ENCODE data around the gene BCL6. TPM values are rescaled to one million over a fixed set of nuclear protein-coding genes. Genes with fewer than 3 reads are reported as not detected.

Gene BCL6
- total RNA-seq, 1 donor from 2014 or later = 123 TPM

GRCh38 chr3:187769771-187770170 lies 24.5 kb upstream of the BCL6 start:
- DNase-seq (no peak), ATAC-seq (no peak)
- Histone ChIP-seq H3K4me1 (peaks cover 9% of the 10 kb centered on the region), H3K27me3 (ENCODE audit: low read depth) (no peaks in the 10 kb centered on the region), H3K36me3 (no peaks in the 10 kb centered on the region), H3K4me3 (no peak overlapping the region), H3K9me3 (no peaks in the 10 kb centered on the region), H3K27ac (no peak overlapping the region)
- intact Hi-C loops (cut with DNase I) = no loop called here
- no peak for TF ChIP-seq CTCF (IDR thresholded peaks at IDR 0.05)

GRCh38 chr3:187767266-187768012 lies 22.2 kb upstream of the BCL6 start:
- intact Hi-C loops (cut with DNase I) = no loop called here
- no peak overlapping the region for H3K27ac ChIP-seq
- no peaks in the 10 kb centered on the region for H3K4me1 ChIP-seq
- TF ChIP-seq CTCF (IDR thresholded peaks at IDR 0.05) = no peak
- ATAC-seq = no peak
- DNase-seq = no peak
- H3K27me3 ChIP-seq (ENCODE audit: low read depth) = no peaks in the 10 kb centered on the region
- no peaks in the 10 kb centered on the region for H3K9me3 ChIP-seq
- no peak overlapping the region for H3K4me3 ChIP-seq
- H3K36me3 ChIP-seq = no peaks in the 10 kb centered on the region

GRCh38 chr3:187765342-187765741 lies 20.1 kb upstream of the BCL6 start:
- ATAC-seq (no peak), DNase-seq (no peak)
- H3K36me3 ChIP-seq = no peaks in the 10 kb centered on the region
- no peak for TF ChIP-seq CTCF (IDR thresholded peaks at IDR 0.05)
- no peak overlapping the region for H3K4me3 ChIP-seq
- intact Hi-C loops (cut with DNase I) = no loop called here
- no peaks in the 10 kb centered on the region for H3K27me3 ChIP-seq (ENCODE audit: low read depth)
- no peak overlapping the region for H3K27ac ChIP-seq
- no peaks in the 10 kb centered on the region for H3K9me3 ChIP-seq
- no peaks in the 10 kb centered on the region for H3K4me1 ChIP-seq

- H3K27me3 ChIP-seq (ENCODE audit: low read depth) = no peaks in the 10 kb centered on the region
- H3K4me3 ChIP-seq = no peak overlapping the region
- no peak overlapping the region for H3K27ac ChIP-seq
- H3K36me3 ChIP-seq = no peaks in the 10 kb centered on the region
- TF ChIP-seq CTCF (IDR thresholded peaks at IDR 0.05) = no peak
- no peaks in the 10 kb centered on the region for H3K4me1 ChIP-seq
- intact Hi-C loops (cut with DNase I) = no loop called here
- ATAC-seq = no peak
- DNase-seq = no peak
- H3K9me3 ChIP-seq = no peaks in the 10 kb centered on the region
Measured at GRCh38 chr3:187763850-187764648, 18.8 kb upstream of the BCL6 start.

GRCh38 chr3:187762792-187763191 lies 17.5 kb upstream of the BCL6 start:
- Histone ChIP-seq H3K36me3 (no peaks in the 10 kb centered on the region), H3K27me3 (ENCODE audit: low read depth) (no peaks in the 10 kb centered on the region), H3K9me3 (no peaks in the 10 kb centered on the region), H3K27ac (no peak overlapping the region), H3K4me3 (no peak overlapping the region), H3K4me1 (no peaks in the 10 kb centered on the region)
- DNase-seq (no peak), ATAC-seq (no peak)
- no peak for TF ChIP-seq CTCF (IDR thresholded peaks at IDR 0.05)
- intact Hi-C loops (cut with DNase I) = no loop called here
